ENCODE results near the gene GNB1L. TPM values are rescaled to one million over a fixed set of nuclear protein-coding genes. Genes with fewer than 3 reads are reported as not detected.
A peak's percentile ranks its signal among the peaks of the same experiment; 100 is the strongest.

Gene GNB1L
- total and polyA plus RNA-seq, 9 of the 15 experiments (the other 6 are each of a cell fraction or from before 2014, with no cell fraction given): 0.56 to 50.5 (median 10.2) TPM

DNA sequence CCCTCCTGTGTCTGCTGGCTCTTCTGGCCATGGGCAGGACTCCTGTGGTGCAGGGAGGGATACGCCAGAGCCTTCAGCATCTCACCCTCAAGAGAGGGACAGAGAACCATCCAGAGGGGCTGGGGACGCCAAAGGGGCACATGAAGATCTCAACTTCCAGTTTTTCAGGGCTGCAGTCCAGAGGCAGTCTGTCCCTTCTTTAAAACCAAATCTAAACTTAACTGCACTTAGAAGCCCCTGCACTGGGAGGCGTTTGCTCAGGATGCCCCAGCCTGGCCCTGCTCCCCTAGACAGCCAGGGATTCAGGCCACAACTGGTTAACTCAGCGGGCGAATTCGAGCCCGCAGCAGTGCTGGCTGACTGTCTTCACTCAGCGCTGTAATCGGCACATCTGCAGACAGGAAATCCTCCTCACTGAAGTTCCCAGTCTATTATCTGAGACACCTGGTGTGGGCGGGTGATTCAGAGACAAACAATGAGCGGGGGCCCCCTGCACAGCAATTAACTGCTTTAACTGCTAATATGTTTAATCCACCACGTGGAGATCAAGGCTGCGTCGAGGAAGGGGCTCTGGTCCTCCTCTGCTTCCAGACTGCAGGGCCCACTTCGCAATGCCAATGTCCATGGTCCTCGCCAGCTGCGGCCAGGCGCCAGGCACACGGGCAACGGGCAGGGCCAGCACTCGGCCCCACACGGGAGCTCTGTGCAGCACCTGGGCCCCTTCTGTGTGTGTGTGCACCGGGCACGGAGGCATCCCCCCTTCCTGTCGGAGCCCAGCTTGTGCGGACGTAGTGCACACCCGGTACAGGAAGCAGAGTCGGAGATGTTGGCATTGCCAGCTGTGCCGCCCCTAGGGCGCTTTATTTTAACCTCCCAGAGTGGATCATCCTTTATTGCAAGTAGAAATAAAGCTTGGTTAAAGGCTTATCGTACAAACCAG is 36.9 kb upstream of the GNB1L start (continued):
- TF ChIP-seq RAD21 (CRISPR knock-in tag; conservative IDR thresholded peaks at IDR 0.05 in 1 of 2, IDR thresholded peaks at IDR 0.05 in 1 of 2): peak in 1 of 2 experiments; percentile 54; a peak in 2 of 4 replicates
- TF ChIP-seq HNRNPUL1 (IDR thresholded peaks at IDR 0.05; ENCODE audit: low read length): no peak
- TF ChIP-seq TAF1 (IDR thresholded peaks at IDR 0.05; ENCODE audit: control insufficient read depth, extremely low read depth, insufficient read depth, low read length, severe bottlenecking): no peak
- peak; percentile 94 for TF ChIP-seq TRIM28 (IDR thresholded peaks at IDR 0.05)
- peak in 1 of 2 experiments; percentile 92; a peak in 2 of 4 replicates for TF ChIP-seq NONO (IDR thresholded peaks at IDR 0.05; ENCODE audit: low read depth in 2 of 2, low read length in 1 of 2)
- no peak for TF ChIP-seq ATF1 (CRISPR knock-in tag; IDR thresholded peaks at IDR 0.05)
- peak; percentile 85 for TF ChIP-seq ATF1 (tag; IDR thresholded peaks at IDR 0.05)
- TF ChIP-seq ZNF3 (CRISPR knock-in tag; IDR thresholded peaks at IDR 0.05): no peak
- TF ChIP-seq, protein P1, sequence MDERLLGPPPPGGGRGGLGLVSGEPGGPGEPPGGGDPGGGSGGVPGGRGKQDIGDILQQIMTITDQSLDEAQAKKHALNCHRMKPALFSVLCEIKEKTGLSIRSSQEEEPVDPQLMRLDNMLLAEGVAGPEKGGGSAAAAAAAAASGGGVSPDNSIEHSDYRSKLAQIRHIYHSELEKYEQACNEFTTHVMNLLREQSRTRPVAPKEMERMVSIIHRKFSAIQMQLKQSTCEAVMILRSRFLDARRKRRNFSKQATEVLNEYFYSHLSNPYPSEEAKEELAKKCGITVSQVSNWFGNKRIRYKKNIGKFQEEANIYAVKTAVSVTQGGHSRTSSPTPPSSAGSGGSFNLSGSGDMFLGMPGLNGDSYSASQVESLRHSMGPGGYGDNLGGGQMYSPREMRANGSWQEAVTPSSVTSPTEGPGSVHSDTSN (CRISPR knock-in tag; IDR thresholded peaks at IDR 0.05; ENCODE audit: low read depth): no peak
- TF ChIP-seq, protein P1 (tag; conservative IDR thresholded peaks at IDR 0.05; ENCODE audit: low read depth): peak; percentile 96
- TF ChIP-seq, protein P2, sequence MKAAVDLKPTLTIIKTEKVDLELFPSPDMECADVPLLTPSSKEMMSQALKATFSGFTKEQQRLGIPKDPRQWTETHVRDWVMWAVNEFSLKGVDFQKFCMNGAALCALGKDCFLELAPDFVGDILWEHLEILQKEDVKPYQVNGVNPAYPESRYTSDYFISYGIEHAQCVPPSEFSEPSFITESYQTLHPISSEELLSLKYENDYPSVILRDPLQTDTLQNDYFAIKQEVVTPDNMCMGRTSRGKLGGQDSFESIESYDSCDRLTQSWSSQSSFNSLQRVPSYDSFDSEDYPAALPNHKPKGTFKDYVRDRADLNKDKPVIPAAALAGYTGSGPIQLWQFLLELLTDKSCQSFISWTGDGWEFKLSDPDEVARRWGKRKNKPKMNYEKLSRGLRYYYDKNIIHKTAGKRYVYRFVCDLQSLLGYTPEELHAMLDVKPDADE (conservative IDR thresholded peaks at IDR 0.05; ENCODE audit: control insufficient read depth, low read depth, low read length): peak; percentile 97
- peak; percentile 87 for TF ChIP-seq ZC3H11A (IDR thresholded peaks at IDR 0.05; ENCODE audit: low read depth, low read length)
- TF ChIP-seq JUND (IDR thresholded peaks at IDR 0.05; ENCODE audit: borderline replicate concordance, low read depth, low read length): peak; percentile 99
- peak; percentile 96; the same call in 2 of the 3 replicates for TF ChIP-seq JUND (tag; IDR thresholded peaks at IDR 0.05; ENCODE audit: borderline replicate concordance, low read depth, low read length)
- no peak for TF ChIP-seq BRCA1 (IDR thresholded peaks at IDR 0.05)
- no peak for TF ChIP-seq BRCA1 (CRISPR knock-in tag; IDR thresholded peaks at IDR 0.05)
- no peak for TF ChIP-seq ZNF23 (CRISPR knock-in tag; IDR thresholded peaks at IDR 0.05)
- TF ChIP-seq TFAM (CRISPR knock-in tag; conservative IDR thresholded peaks at IDR 0.05): no peak
- TF ChIP-seq CHD4 (IDR thresholded peaks at IDR 0.05; ENCODE audit: insufficient read depth, insufficient replicate concordance, low read depth, low read length, poor library complexity, severe bottlenecking): peak; percentile 97
- no peak for TF ChIP-seq ZNF124 (CRISPR knock-in tag; IDR thresholded peaks at IDR 0.05)
- 0 out of 2 replicates have a peak, but pooled peaks have one; percentile 51 for TF ChIP-seq ZNF134 (CRISPR knock-in tag; conservative IDR thresholded peaks at IDR 0.05)
- 0 out of 4 replicates have a peak, but pooled peaks of 1 of the 2 experiments have one; percentile 22 for TF ChIP-seq ETV6 (IDR thresholded peaks at IDR 0.05; ENCODE audit: borderline replicate concordance in 1 of 2, low read depth in 2 of 2, low read length in 1 of 2)
- no peak for TF ChIP-seq ETV6 (CRISPR knock-in tag; IDR thresholded peaks at IDR 0.05; ENCODE audit: borderline replicate concordance)
- no peak for TF ChIP-seq ELF2 (CRISPR knock-in tag; IDR thresholded peaks at IDR 0.05)
- no peak for TF ChIP-seq ZNF75A (CRISPR knock-in tag; IDR thresholded peaks at IDR 0.05)
- TF ChIP-seq ZNF778 (CRISPR knock-in tag; IDR thresholded peaks at IDR 0.05): no peak
